Brain microvascular endothelial cell (primary cell): Measurements from ENCODE around the gene SEC61B.
A peak's percentile ranks its signal among the peaks of the same experiment; 100 is the strongest.
"Not testable (repeated sequence)": the region's sequence is repeated elsewhere in the genome, so short reads cannot be mapped to it uniquely, and the experiment has no call there.

Experiments used
- DNase-seq: peaks from one replicate; pipeline ENCODE4 v3.0.0-alpha.2; 2020
- H3K27ac ChIP-seq: fragments of 250-450 bp; sonication (Bioruptor Pico); 2 replicates; pipeline ENCODE4 v1.5.1; 2020; ENCODE audit warnings: mild to moderate bottlenecking, moderate library complexity
- H3K27me3 ChIP-seq: fragments of 250-450 bp; sonication (Bioruptor Pico); replicated peaks from 2 replicates; pipeline ENCODE4 v1.5.1; 2020; ENCODE audit warnings: mild to moderate bottlenecking
- H3K36me3 ChIP-seq: fragments of 250-450 bp; sonication (Bioruptor Pico); replicated peaks from 2 replicates; pipeline ENCODE4 v1.5.1; 2020; ENCODE audit warnings: mild to moderate bottlenecking
- H3K4me3 ChIP-seq: 2 replicates; pipeline ENCODE4 v1.5.1; 2011; ENCODE audit warnings: low read depth, mild to moderate bottlenecking, control low read depth, low read length, moderate library complexity
- CTCF ChIP-seq: IDR thresholded peaks from 2 replicates; pipeline ENCODE4 v1.5.1; 2011; ENCODE audit warnings: low read depth, mild to moderate bottlenecking, moderate library complexity, low read length, control low read depth, inconsistent platforms; ENCODE audit errors: missing control alignments
- in situ Hi-C: cut with HindIII; loops from 2 replicates; pipeline ENCODE4 v1.10.0; 2017; ENCODE audit warnings: low sequenced_read_pairs, low pct_ligation_motif_present

SEC61B gene

GRCh38 chr9:99189887-99190596 lies 32.0 kb upstream of the SEC61B start:
- no peak overlapping the region for H3K4me3 ChIP-seq
- no peaks in the 10 kb centered on the region for H3K36me3 ChIP-seq
- no peak overlapping the region for H3K27ac ChIP-seq
- in situ Hi-C loops: no loop called here
- no peaks in the 10 kb centered on the region for H3K27me3 ChIP-seq
- DNase-seq: no peak
- TF ChIP-seq CTCF: no peak

- no peak for TF ChIP-seq CTCF
- no peak overlapping the region for H3K4me3 ChIP-seq
- no peak for DNase-seq
- H3K27me3 ChIP-seq: no peaks in the 10 kb centered on the region
- no peaks in the 10 kb centered on the region for H3K36me3 ChIP-seq
- no peak overlapping the region for H3K27ac ChIP-seq
- in situ Hi-C loops: no loop called here
Observed at GRCh38 chr9:99190597-99191283, 31.3 kb upstream of the SEC61B start.

- no peaks in the 10 kb centered on the region for H3K27me3 ChIP-seq
- in situ Hi-C loops: no loop called here
- H3K36me3 ChIP-seq: no peaks in the 10 kb centered on the region
- peak; percentile 60 for TF ChIP-seq CTCF
- no peak overlapping the region for H3K4me3 ChIP-seq
- no peak for DNase-seq
- H3K27ac ChIP-seq: no peak overlapping the region
Observed at GRCh38 chr9:99192786-99193465, 29.2 kb upstream of the SEC61B start.

GRCh38 chr9:99193466-99193821 lies 28.6 kb upstream of the SEC61B start:
- Histone ChIP-seq H3K27me3 (no peaks in the 10 kb centered on the region), H3K36me3 (no peaks in the 10 kb centered on the region), H3K27ac (no peak overlapping the region), H3K4me3 (no peak overlapping the region)
- DNase-seq: no peak
- in situ Hi-C loops: no loop called here
- no peak for TF ChIP-seq CTCF

GRCh38 chr9:99196484-99196883 lies 25.6 kb upstream of the SEC61B start:
- in situ Hi-C loops, H3K4me3 ChIP-seq, H3K27me3 ChIP-seq, H3K27ac ChIP-seq, DNase-seq, H3K36me3 ChIP-seq: not testable (repeated sequence)

GRCh38 chr9:99197124-99197630 lies 24.9 kb upstream of the SEC61B start:
- in situ Hi-C loops: no loop called here
- no peak overlapping the region for H3K27ac ChIP-seq
- TF ChIP-seq CTCF: peak; percentile 29
- no peaks in the 10 kb centered on the region for H3K27me3 ChIP-seq
- DNase-seq: no peak
- no peak overlapping the region for H3K4me3 ChIP-seq
- no peaks in the 10 kb centered on the region for H3K36me3 ChIP-seq
